ENCODE measurements around the gene POLQ.

POLQ gene

GRCh38 chr3:121504618-121505017, 41.2 kb downstream of the POLQ start:
- DNase-seq = no peak
- Histone ChIP-seq H3K27me3 (ENCODE audit: insufficient read depth, low read depth, severe bottlenecking) (no peaks in the 10 kb centered on the region), H3K27ac (no peak overlapping the region), H3K36me3 (peaks cover 23% of the 10 kb centered on the region), H3K4me3 (ENCODE audit: low read depth, low read length) (no peak overlapping the region), H3K9me3 (ENCODE audit: severe bottlenecking) (no peaks in the 10 kb centered on the region)
- no peak for TF ChIP-seq CTCF (IDR thresholded peaks at IDR 0.05; ENCODE audit: low read depth, low read length)

GRCh38 chr3:121496786-121497185, 49.0 kb downstream of the POLQ start:
- no peak for DNase-seq
- Histone ChIP-seq H3K4me3 (ENCODE audit: low read depth, low read length) (no peak overlapping the region), H3K9me3 (ENCODE audit: severe bottlenecking) (no peaks in the 10 kb centered on the region), H3K27me3 (ENCODE audit: insufficient read depth, low read depth, severe bottlenecking) (no peaks in the 10 kb centered on the region), H3K27ac (no peak overlapping the region), H3K36me3 (peaks cover 3% of the 10 kb centered on the region)
- TF ChIP-seq CTCF (IDR thresholded peaks at IDR 0.05; ENCODE audit: low read depth, low read length) = no peak

GRCh38 chr3:121493431-121493830, 52.4 kb downstream of the POLQ start:
- Histone ChIP-seq H3K27ac (no peak overlapping the region), H3K9me3 (ENCODE audit: severe bottlenecking) (no peaks in the 10 kb centered on the region), H3K27me3 (ENCODE audit: insufficient read depth, low read depth, severe bottlenecking) (no peaks in the 10 kb centered on the region), H3K4me3 (ENCODE audit: low read depth, low read length) (no peak overlapping the region), H3K36me3 (peaks cover 21% of the 10 kb centered on the region)
- DNase-seq = no peak
- TF ChIP-seq CTCF (IDR thresholded peaks at IDR 0.05; ENCODE audit: low read depth, low read length) = no peak

- Histone ChIP-seq H3K4me3 (ENCODE audit: low read depth, low read length) (no peak overlapping the region), H3K9me3 (ENCODE audit: severe bottlenecking) (no peaks in the 10 kb centered on the region), H3K27me3 (ENCODE audit: insufficient read depth, low read depth, severe bottlenecking) (no peaks in the 10 kb centered on the region), H3K36me3 (peaks cover 21% of the 10 kb centered on the region), H3K27ac (no peak overlapping the region)
- TF ChIP-seq CTCF (IDR thresholded peaks at IDR 0.05; ENCODE audit: low read depth, low read length) = no peak
- DNase-seq = no peak
Measured at GRCh38 chr3:121491683-121492320, 54.0 kb downstream of the POLQ start.

GRCh38 chr3:121490161-121490560, 55.6 kb downstream of the POLQ start:
- peaks cover 21% of the 10 kb centered on the region for H3K36me3 ChIP-seq

More at GRCh38 chr3:121490161-121490560, 55.6 kb downstream of the POLQ start:
- TF ChIP-seq CTCF (IDR thresholded peaks at IDR 0.05; ENCODE audit: low read depth, low read length) = no peak
- DNase-seq = no peak
- Histone ChIP-seq H3K27ac (no peak overlapping the region), H3K27me3 (ENCODE audit: insufficient read depth, low read depth, severe bottlenecking) (no peaks in the 10 kb centered on the region), H3K4me3 (ENCODE audit: low read depth, low read length) (no peak overlapping the region), H3K9me3 (ENCODE audit: severe bottlenecking) (no peaks in the 10 kb centered on the region)

Data from WERI-Rb-1 (cell line).